ENCODE measurements around the gene TRIAP1. TPM values are rescaled to one million over a fixed set of nuclear protein-coding genes. Genes with fewer than 3 reads are reported as not detected.

Gene TRIAP1
- total RNA-seq, 1 experiment from 2014 or later = 34.5 TPM

- no peaks in the 10 kb centered on the region for H3K9me3 Mint-ChIP-seq (ENCODE audit: unreplicated experiment)
- Histone ChIP-seq H3K4me3 (ENCODE audit: low read depth, low read length) (no peak overlapping the region), H3K36me3 (ENCODE audit: control insufficient read depth, insufficient read depth, low read length) (no peaks in the 10 kb centered on the region), H3K9me3 (no peaks in the 10 kb centered on the region), H3K27me3 (replicated peaks; ENCODE audit: control insufficient read depth, insufficient read depth, low read length) (no peaks in the 10 kb centered on the region), H3K4me1 (no peaks in the 10 kb centered on the region)
- no peaks in the 10 kb centered on the region for H3K36me3 Mint-ChIP-seq (ENCODE audit: insufficient read depth, unreplicated experiment)
- H3K27me3 Mint-ChIP-seq (ENCODE audit: insufficient read depth, unreplicated experiment) = no peaks in the 10 kb centered on the region
- peaks cover 6% of the 10 kb centered on the region for H3K4me1 Mint-ChIP-seq (ENCODE audit: low read depth, unreplicated experiment)
- TF ChIP-seq, protein P1, sequence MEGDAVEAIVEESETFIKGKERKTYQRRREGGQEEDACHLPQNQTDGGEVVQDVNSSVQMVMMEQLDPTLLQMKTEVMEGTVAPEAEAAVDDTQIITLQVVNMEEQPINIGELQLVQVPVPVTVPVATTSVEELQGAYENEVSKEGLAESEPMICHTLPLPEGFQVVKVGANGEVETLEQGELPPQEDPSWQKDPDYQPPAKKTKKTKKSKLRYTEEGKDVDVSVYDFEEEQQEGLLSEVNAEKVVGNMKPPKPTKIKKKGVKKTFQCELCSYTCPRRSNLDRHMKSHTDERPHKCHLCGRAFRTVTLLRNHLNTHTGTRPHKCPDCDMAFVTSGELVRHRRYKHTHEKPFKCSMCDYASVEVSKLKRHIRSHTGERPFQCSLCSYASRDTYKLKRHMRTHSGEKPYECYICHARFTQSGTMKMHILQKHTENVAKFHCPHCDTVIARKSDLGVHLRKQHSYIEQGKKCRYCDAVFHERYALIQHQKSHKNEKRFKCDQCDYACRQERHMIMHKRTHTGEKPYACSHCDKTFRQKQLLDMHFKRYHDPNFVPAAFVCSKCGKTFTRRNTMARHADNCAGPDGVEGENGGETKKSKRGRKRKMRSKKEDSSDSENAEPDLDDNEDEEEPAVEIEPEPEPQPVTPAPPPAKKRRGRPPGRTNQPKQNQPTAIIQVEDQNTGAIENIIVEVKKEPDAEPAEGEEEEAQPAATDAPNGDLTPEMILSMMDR (IDR thresholded peaks at IDR 0.05; ENCODE audit: insufficient read depth in 1 of 2, low read depth in 1 of 2, low read length in 1 of 2, severe bottlenecking in 1 of 2, unreplicated experiment in 1 of 2) = no peak
- DNase-seq = no peak
- intact Hi-C loops (cut with micrococcal nuclease; ENCODE audit: unreplicated experiment) = no loop called here
- ChIA-PET POLR2A (no interaction called here), CTCF (interaction anchor here (0.6 kb wide), 1 partner anchor 12 kb away, joined by 3 read pairs; no protein-coding TSS in a partner anchor)
- H3K4me3 Mint-ChIP-seq (ENCODE audit: unreplicated experiment) = no peak overlapping the region
- BruUV-seq (replicated peaks) = no TSS peak
- H3K27ac Mint-ChIP-seq (ENCODE audit: unreplicated experiment) = no peak overlapping the region
Observed at GRCh38 chr12:120479458-120479857, 33.3 kb upstream of the TRIAP1 start.

- no peaks in the 10 kb centered on the region for H3K9me3 Mint-ChIP-seq (ENCODE audit: unreplicated experiment)
- no peaks in the 10 kb centered on the region for H3K36me3 Mint-ChIP-seq (ENCODE audit: insufficient read depth, unreplicated experiment)
- Histone ChIP-seq H3K4me1 (no peaks in the 10 kb centered on the region; the same call in 1 of the 2 replicates), H3K27me3 (replicated peaks; ENCODE audit: control insufficient read depth, insufficient read depth, low read length) (no peaks in the 10 kb centered on the region), H3K4me3 (ENCODE audit: low read depth, low read length) (no peak overlapping the region), H3K36me3 (ENCODE audit: control insufficient read depth, insufficient read depth, low read length) (no peaks in the 10 kb centered on the region), H3K9me3 (no peaks in the 10 kb centered on the region)
- H3K27me3 Mint-ChIP-seq (ENCODE audit: insufficient read depth, unreplicated experiment) = no peaks in the 10 kb centered on the region
- no peak overlapping the region for H3K27ac Mint-ChIP-seq (ENCODE audit: unreplicated experiment)
- H3K4me1 Mint-ChIP-seq (ENCODE audit: low read depth, unreplicated experiment) = peaks cover 13% of the 10 kb centered on the region
- no TSS peak for BruUV-seq (replicated peaks)
- intact Hi-C loops (cut with micrococcal nuclease; ENCODE audit: unreplicated experiment) = no loop called here
- POLR2A ChIA-PET = no interaction called here
- DNase-seq = no peak
- CTCF ChIA-PET = no interaction called here
- TF ChIP-seq, protein P1 (IDR thresholded peaks at IDR 0.05; ENCODE audit: insufficient read depth in 1 of 2, low read depth in 1 of 2, low read length in 1 of 2, severe bottlenecking in 1 of 2, unreplicated experiment in 1 of 2) = no peak
- no peak overlapping the region for H3K4me3 Mint-ChIP-seq (ENCODE audit: unreplicated experiment)
Observed at GRCh38 chr12:120475643-120476042, 29.5 kb upstream of the TRIAP1 start.

- Histone ChIP-seq H3K9me3 (no peaks in the 10 kb centered on the region), H3K27me3 (replicated peaks; ENCODE audit: control insufficient read depth, insufficient read depth, low read length) (no peaks in the 10 kb centered on the region), H3K4me3 (ENCODE audit: low read depth, low read length) (no peak overlapping the region), H3K36me3 (ENCODE audit: control insufficient read depth, insufficient read depth, low read length) (no peaks in the 10 kb centered on the region), H3K4me1 (no peaks in the 10 kb centered on the region; the same call in 1 of the 2 replicates)
- H3K4me1 Mint-ChIP-seq (ENCODE audit: low read depth, unreplicated experiment) = peaks cover 13% of the 10 kb centered on the region
- no peak overlapping the region for H3K27ac Mint-ChIP-seq (ENCODE audit: unreplicated experiment)
- BruUV-seq (replicated peaks) = no TSS peak
- intact Hi-C loops (cut with micrococcal nuclease; ENCODE audit: unreplicated experiment) = no loop called here
- CTCF ChIA-PET = no interaction called here
- H3K4me3 Mint-ChIP-seq (ENCODE audit: unreplicated experiment) = no peak overlapping the region
- H3K36me3 Mint-ChIP-seq (ENCODE audit: insufficient read depth, unreplicated experiment) = peaks cover 3% of the 10 kb centered on the region
- POLR2A ChIA-PET = interaction anchor here (0.6 kb wide), 1 partner anchor 60 kb away, joined by 6 read pairs; a partner anchor contains a TSS
- H3K27me3 Mint-ChIP-seq (ENCODE audit: insufficient read depth, unreplicated experiment) = no peaks in the 10 kb centered on the region
- peak; percentile 41 to 52 for DNase-seq
- no peaks in the 10 kb centered on the region for H3K9me3 Mint-ChIP-seq (ENCODE audit: unreplicated experiment)
- TF ChIP-seq, protein P1 (IDR thresholded peaks at IDR 0.05; ENCODE audit: insufficient read depth in 1 of 2, low read depth in 1 of 2, low read length in 1 of 2, severe bottlenecking in 1 of 2, unreplicated experiment in 1 of 2) = no peak
Observed at GRCh38 chr12:120474616-120474960, 28.4 kb upstream of the TRIAP1 start.

Measured in Caco-2 (cell line).